MM.1S (cell line): Measurements from ENCODE around the gene PELI1.

Experiments
- EZH2 ChIP-seq: fragments of 300-600 bp; sonication (generic); optimal IDR thresholded peaks from 2 replicates; pipeline ENCODE3; 2017; ENCODE audit warnings: low read depth, mild to moderate bottlenecking, antibody characterized with exemption, low read length, mixed read lengths
- EZH2phosphoT487 ChIP-seq: fragments of 300-600 bp; sonication (generic); IDR thresholded peaks from 2 replicates; pipeline ENCODE4 v1.6.1; 2018; ENCODE audit warnings: antibody characterized with exemption, low read length
- TF ChIP-seq, protein P1 (sequence below): fragments of 300-600 bp; sonication (generic); IDR thresholded peaks from 2 replicates; pipeline ENCODE4 v1.5.1; 2016; ENCODE audit warnings: antibody characterized with exemption, low read length, mixed read lengths

DNA sequence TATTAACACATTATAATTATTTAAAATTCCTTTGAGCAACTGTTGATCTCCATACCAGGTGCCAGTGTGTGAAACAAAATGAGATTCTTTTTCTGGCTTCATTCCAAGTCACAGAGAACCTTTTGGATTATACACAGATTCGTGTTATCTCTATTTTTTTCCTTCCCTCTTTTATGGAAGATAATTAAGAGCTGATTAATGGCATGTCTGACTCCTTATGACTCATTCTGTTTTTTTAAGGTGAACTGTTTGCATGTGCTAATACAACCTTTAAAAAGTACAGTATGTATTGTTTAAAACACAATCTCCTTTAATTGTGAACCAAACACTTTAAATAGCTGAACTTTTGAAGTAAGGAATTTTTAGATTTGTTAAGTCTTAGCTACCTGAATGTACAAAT is 39.3 kb downstream of the PELI1 start:
- no peak for TF ChIP-seq EZH2
- TF ChIP-seq, protein P1, sequence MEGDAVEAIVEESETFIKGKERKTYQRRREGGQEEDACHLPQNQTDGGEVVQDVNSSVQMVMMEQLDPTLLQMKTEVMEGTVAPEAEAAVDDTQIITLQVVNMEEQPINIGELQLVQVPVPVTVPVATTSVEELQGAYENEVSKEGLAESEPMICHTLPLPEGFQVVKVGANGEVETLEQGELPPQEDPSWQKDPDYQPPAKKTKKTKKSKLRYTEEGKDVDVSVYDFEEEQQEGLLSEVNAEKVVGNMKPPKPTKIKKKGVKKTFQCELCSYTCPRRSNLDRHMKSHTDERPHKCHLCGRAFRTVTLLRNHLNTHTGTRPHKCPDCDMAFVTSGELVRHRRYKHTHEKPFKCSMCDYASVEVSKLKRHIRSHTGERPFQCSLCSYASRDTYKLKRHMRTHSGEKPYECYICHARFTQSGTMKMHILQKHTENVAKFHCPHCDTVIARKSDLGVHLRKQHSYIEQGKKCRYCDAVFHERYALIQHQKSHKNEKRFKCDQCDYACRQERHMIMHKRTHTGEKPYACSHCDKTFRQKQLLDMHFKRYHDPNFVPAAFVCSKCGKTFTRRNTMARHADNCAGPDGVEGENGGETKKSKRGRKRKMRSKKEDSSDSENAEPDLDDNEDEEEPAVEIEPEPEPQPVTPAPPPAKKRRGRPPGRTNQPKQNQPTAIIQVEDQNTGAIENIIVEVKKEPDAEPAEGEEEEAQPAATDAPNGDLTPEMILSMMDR: no peak
- no peak for TF ChIP-seq EZH2phosphoT487
